Omental fat pad (tissue), 4 donors: ENCODE results near the gene SAMD4A. TPM values are rescaled to one million over a fixed set of nuclear protein-coding genes. Genes with fewer than 3 reads are reported as not detected.
"Not testable (repeated sequence)": the region's sequence is repeated elsewhere in the genome, so short reads cannot be mapped to it uniquely, and the experiment has no call there.

Source experiments
- ATAC-seq: fragments of 150-250 bp; one replicate; pipeline ENCODE4 v1.9.1; 2016; ENCODE audit warnings: mild to moderate bottlenecking, moderate library complexity; ENCODE audit not compliant: low FRiP score
- DNase-seq: peaks from one replicate; pipeline ENCODE4 v3.0.0-alpha.2; 2019; ENCODE audit warnings: low spot score
- CTCF ChIP-seq, 3 donors: fragments of 450-650 bp; IDR thresholded peaks; one replicate each; pipeline ENCODE4 v1.5.1; 2016 to 2017; ENCODE audit warnings: antibody characterized with exemption in 3 of 3, mild to moderate bottlenecking in 3 of 3, moderate library complexity in 2 of 3
- total RNA-seq, 4 donors: library from RNA; depleted of rRNA; stranded (reverse); fragments of >200 nt; gene quantifications; one replicate each; pipeline ENCODE4 v1.1.0, GENCODE V29; 2016

SAMD4A gene
- total RNA-seq, 4 donors from 2014 or later: 33.9 to 116 (median 38.3) TPM

DNA sequence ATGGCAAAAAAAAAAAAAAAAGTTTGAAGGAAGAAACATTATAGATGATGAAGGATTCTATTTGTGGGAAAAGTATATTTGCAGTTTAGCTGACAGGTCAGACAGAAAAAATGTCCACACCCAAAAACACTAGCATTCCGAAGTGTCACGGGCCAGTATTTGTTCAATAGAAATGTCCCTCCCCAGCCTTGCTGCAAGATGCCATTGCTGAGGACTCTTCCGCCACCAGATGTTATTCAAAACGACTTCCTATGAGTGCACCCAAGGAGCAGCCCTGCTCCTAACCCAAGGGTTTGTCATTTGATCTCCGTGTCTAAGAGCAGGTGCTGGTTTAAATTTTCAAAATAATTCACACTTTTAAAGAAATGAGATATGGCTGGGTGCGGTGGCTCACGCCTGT is 172.6 kb downstream of the SAMD4A start:
- ATAC-seq: no peak
- no peak for TF ChIP-seq CTCF (IDR thresholded peaks at IDR 0.05)
- DNase-seq: no peak

- no peak for TF ChIP-seq CTCF (IDR thresholded peaks at IDR 0.05)
- ATAC-seq: no peak
- no peak for DNase-seq
Measured at GRCh38 chr14:54742492-54743350, 175.8 kb downstream of the SAMD4A start.

- ATAC-seq: no peak
- DNase-seq: no peak
- TF ChIP-seq CTCF (IDR thresholded peaks at IDR 0.05): no peak
Measured at GRCh38 chr14:54743382-54743781, 176.5 kb downstream of the SAMD4A start.

GRCh38 chr14:54746019-54746418 is 179.1 kb downstream of the SAMD4A start:
- DNase-seq: no peak
- no peak for ATAC-seq
- no peak for TF ChIP-seq CTCF (IDR thresholded peaks at IDR 0.05)

DNA sequence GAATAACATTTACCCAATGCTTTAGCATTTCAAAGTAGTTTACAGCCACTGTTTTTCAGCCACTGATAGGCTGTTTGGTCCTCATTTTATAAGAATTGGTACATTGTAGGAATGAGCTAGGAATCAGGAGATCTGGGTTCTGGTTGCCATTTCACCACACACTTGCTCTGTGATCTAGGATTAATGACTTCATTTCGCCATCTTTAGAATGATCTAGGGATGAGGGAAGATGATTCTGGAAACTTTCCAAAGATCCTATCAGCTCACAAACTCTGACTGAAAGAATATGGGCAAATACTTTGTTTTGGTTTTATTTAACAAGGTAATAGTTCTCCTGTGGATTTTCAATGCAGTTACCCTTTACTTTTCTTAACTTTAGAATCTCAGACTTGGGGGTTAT is 180.7 kb downstream of the SAMD4A start:
- ATAC-seq (no peak), DNase-seq (no peak)
- TF ChIP-seq CTCF (IDR thresholded peaks at IDR 0.05): no peak

- no peak for TF ChIP-seq CTCF (IDR thresholded peaks at IDR 0.05)
- DNase-seq (no peak), ATAC-seq (no peak)
Measured at GRCh38 chr14:54749180-54749579, 182.3 kb downstream of the SAMD4A start.

DNA sequence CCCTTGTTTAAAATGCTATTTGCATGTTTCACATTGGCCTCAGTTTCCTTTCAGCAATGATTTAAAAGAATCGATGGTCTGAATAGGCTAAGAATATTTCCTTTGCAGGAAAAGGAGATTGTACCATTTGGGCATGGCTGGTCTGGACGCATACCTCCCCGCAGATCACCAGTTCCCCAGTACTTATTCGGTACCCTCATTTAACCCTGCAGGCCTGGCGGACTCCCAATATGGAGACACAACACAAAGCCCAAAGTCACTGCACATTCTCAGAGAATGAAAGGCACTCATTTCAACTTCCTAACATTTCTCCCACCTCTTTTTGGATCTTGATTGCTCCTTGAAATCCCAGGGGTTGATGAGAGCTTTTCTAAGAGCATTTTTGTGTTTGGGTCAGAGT is 182.8 kb downstream of the SAMD4A start:
- ATAC-seq (no peak), DNase-seq (no peak)
- no peak for TF ChIP-seq CTCF (IDR thresholded peaks at IDR 0.05)

DNA sequence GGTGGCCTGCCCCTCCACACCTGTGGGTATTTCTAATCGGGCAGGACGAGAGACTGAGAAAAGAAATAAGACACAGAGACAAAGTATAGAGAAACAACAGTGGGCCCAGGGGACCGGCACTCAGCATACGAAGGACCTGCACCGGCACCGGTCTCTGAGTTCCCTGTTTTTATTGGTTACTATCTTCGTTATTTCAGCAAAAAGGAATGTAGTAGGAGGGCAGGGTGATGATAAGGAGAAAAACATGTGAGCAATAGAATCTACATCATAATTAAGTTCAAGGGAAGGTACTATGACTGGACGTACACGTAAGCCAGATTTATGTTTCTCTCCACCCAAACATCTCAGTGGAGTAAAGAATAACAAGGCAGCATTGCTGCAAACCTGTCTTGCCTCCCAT is 185.7 kb downstream of the SAMD4A start:
- DNase-seq, ATAC-seq: not testable (repeated sequence)

DNA sequence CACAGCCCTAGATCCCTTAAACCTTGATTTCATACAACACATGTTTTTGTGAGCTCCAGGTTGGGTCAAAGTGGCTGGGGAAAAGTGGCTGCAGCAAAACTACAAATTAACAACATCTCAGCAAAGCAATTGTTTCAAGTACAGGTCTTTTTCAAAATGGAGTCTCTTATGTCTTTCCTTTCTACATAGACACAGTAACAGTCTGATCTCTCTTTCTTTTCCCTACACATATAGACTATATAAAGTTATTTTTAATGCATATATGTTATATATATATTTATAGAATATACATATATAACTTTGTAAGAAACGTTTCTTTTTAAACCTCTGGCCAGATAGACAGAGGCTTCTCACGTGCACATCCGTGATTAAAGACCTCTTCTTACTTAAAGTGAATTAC is 186.5 kb downstream of the SAMD4A start:
- not testable (repeated sequence) for DNase-seq, ATAC-seq
